HG03354 (cell line): ENCODE measurements around the gene C10orf105.
A peak's percentile ranks its signal among the peaks of the same experiment; 100 is the strongest.

Experiments used
- ATAC-seq: cut with Tn5 transposase; IDR thresholded peaks from one replicate; pipeline ENCODE4 v1.9.1; 2021; ENCODE audit warnings: mild to moderate bottlenecking; ENCODE audit not compliant: unreplicated experiment, poor library complexity, severe bottlenecking

The C10orf105 gene

GRCh38 chr10:71752391-71753090 lies 33.0 kb upstream of the C10orf105 start:
- ATAC-seq = no peak

- ATAC-seq = no peak
Measured at GRCh38 chr10:71751515-71752224, 32.1 kb upstream of the C10orf105 start.

- ATAC-seq = no peak
Measured at GRCh38 chr10:71750986-71751385, 31.4 kb upstream of the C10orf105 start.

- ATAC-seq = no peak
Measured at GRCh38 chr10:71750124-71750841, 30.7 kb upstream of the C10orf105 start.

- ATAC-seq = no peak
Measured at GRCh38 chr10:71749396-71749795, 29.8 kb upstream of the C10orf105 start.

- peak; percentile 69 for ATAC-seq
Measured at GRCh38 chr10:71748671-71749191, 29.2 kb upstream of the C10orf105 start.

GRCh38 chr10:71747551-71748523 lies 28.3 kb upstream of the C10orf105 start:
- no peak for ATAC-seq

GRCh38 chr10:71747039-71747531 lies 27.5 kb upstream of the C10orf105 start:
- ATAC-seq = no peak

- no peak for ATAC-seq
Measured at GRCh38 chr10:71746344-71747037, 26.9 kb upstream of the C10orf105 start.

GRCh38 chr10:71745664-71746250 lies 26.2 kb upstream of the C10orf105 start:
- no peak for ATAC-seq

GRCh38 chr10:71744897-71745663 lies 25.5 kb upstream of the C10orf105 start:
- no peak for ATAC-seq

- no peak for ATAC-seq
Measured at GRCh38 chr10:71743866-71744265, 24.3 kb upstream of the C10orf105 start.

GRCh38 chr10:71743089-71743838 lies 23.7 kb upstream of the C10orf105 start:
- ATAC-seq = no peak

- no peak for ATAC-seq
Measured at GRCh38 chr10:71742301-71743088, 22.9 kb upstream of the C10orf105 start.

GRCh38 chr10:71741671-71742070 lies 22.1 kb upstream of the C10orf105 start:
- no peak for ATAC-seq

- no peak for ATAC-seq
Measured at GRCh38 chr10:71741029-71741428, 21.5 kb upstream of the C10orf105 start.
